K562 (cell line): ENCODE results near the gene SRSF1. TPM values are rescaled to one million over a fixed set of nuclear protein-coding genes. Genes with fewer than 3 reads are reported as not detected.

Experiments used
- ADNP ChIP-seq: fragments of 200-800 bp; sonication (Bioruptor generic); IDR thresholded peaks from 2 replicates; pipeline ENCODE4 v1.6.1; 2016; ENCODE audit warnings: missing genetic modification characterization, missing compliant biosample characterization
- BHLHE40 ChIP-seq: IDR thresholded peaks from 2 replicates; pipeline ENCODE4 v1.6.1; 2011; ENCODE audit warnings: low read length, improper control_type of control experiment
- BRF2 ChIP-seq: IDR thresholded peaks from 3 replicates; pipeline ENCODE4 v1.6.1; 2011; ENCODE audit warnings: borderline replicate concordance, mild to moderate bottlenecking; ENCODE audit not compliant: insufficient read length, insufficient read depth
- CTBP1 ChIP-seq: fragments of 450-650 bp; IDR thresholded peaks from 2 replicates; pipeline ENCODE4 v1.6.1; 2016; ENCODE audit warnings: borderline replicate concordance
- CTCF ChIP-seq, 3 experiments: IDR thresholded peaks in 2 of 3; conservative IDR thresholded peaks in 1 of 3; 2 replicates each; pipeline ENCODE4 v1.5.1; 2011 to 2012; ENCODE audit warnings: low read length in 3 of 3, mild to moderate bottlenecking in 3 of 3, control low read depth in 2 of 3, improper control_type of control experiment in 1 of 3, inconsistent platforms in 1 of 3, low read depth in 1 of 3, mixed read lengths in 1 of 3, moderate library complexity in 1 of 3; ENCODE audit not compliant: insufficient read depth in 2 of 3
- DEAF1 ChIP-seq: fragments of 450-650 bp; formaldehyde crosslinking; IDR thresholded peaks from 2 replicates; pipeline ENCODE4 v1.4.0; 2020; ENCODE audit warnings: mild to moderate bottlenecking, moderate library complexity
- E2F6 ChIP-seq, 2 experiments: IDR thresholded peaks; 2 replicates each; pipeline ENCODE4 v1.6.1; 2011; ENCODE audit warnings: borderline replicate concordance in 1 of 2, control low read depth in 1 of 2, low read depth in 1 of 2, low read length in 1 of 2, mild to moderate bottlenecking in 1 of 2, mixed read lengths in 1 of 2, moderate library complexity in 1 of 2; ENCODE audit not compliant: insufficient read depth in 1 of 2, insufficient read length in 1 of 2, poor library complexity in 1 of 2, severe bottlenecking in 1 of 2; ENCODE audit errors: extremely low read depth in 1 of 2
- HDAC3 ChIP-seq: fragments of 450-650 bp; IDR thresholded peaks from 2 replicates; pipeline ENCODE4 v1.6.1; 2018; ENCODE audit warnings: borderline replicate concordance, mild to moderate bottlenecking, moderate library complexity; ENCODE audit not compliant: partially characterized antibody
- HLTF ChIP-seq: fragments of 450-650 bp; IDR thresholded peaks from 2 replicates; pipeline ENCODE4 v1.6.1; 2016
- HMGN3 ChIP-seq: IDR thresholded peaks from 2 replicates; pipeline ENCODE4 v1.6.1; 2011; ENCODE audit warnings: borderline replicate concordance, low read depth, mild to moderate bottlenecking, mixed read lengths, low read length; ENCODE audit not compliant: insufficient read length; ENCODE audit errors: extremely low read depth
- MNT ChIP-seq, 2 experiments: fragments of 450-650 bp; conservative IDR thresholded peaks; 2 replicates each; pipeline ENCODE4 v1.6.1; 2017; ENCODE audit warnings: mild to moderate bottlenecking in 2 of 2, moderate library complexity in 2 of 2
- MTA1 ChIP-seq: fragments of 450-650 bp; IDR thresholded peaks from 2 replicates; pipeline ENCODE4 v1.6.1; 2017; ENCODE audit warnings: borderline replicate concordance
- RBM25 ChIP-seq: fragments of 200-400 bp; formaldehyde crosslinking; IDR thresholded peaks from 2 replicates; pipeline ENCODE4 v1.6.1; 2018; ENCODE audit warnings: low read length, low read depth, moderate library complexity; ENCODE audit not compliant: severe bottlenecking
- SMC3 ChIP-seq: conservative IDR thresholded peaks from 2 replicates; pipeline ENCODE4 v1.6.1; 2011; ENCODE audit warnings: low read depth, low read length, improper control_type of control experiment; ENCODE audit not compliant: insufficient read depth
- TRIM24 ChIP-seq, 2 experiments: fragments of 450-650 bp; IDR thresholded peaks; 2 replicates each; pipeline ENCODE4 v1.6.1; 2016
- ZC3H8 ChIP-seq: fragments of 450-650 bp; IDR thresholded peaks from 2 replicates; pipeline ENCODE4 v1.6.1; 2017
- ZNF133 ChIP-seq: fragments of 250-450 bp; sonication (Bioruptor Pico); IDR thresholded peaks from 2 replicates; pipeline ENCODE4 v1.4.0; 2020; ENCODE audit warnings: mild to moderate bottlenecking
- polyA plus RNA-seq, 8 experiments: library from polyadenylated mRNA; depleted of rRNA in 4 of 8; stranded (reverse) in 5 of 8; unstranded in 3 of 8; fragments of >200 nt; fragmentation: Nextera tagmentation in 2 of 8; fragmentation: Illumina TruSeq in 1 of 8; extraction: Ambion mirVana in 2 of 8; extraction: Trizol in 1 of 8; gene quantifications; 2 replicates each; pipeline versions ENCODE4 v1.2.1 to v1.2.3, GENCODE V29; 2011 to 2014; ENCODE audit warnings: inconsistent platforms in 1 of 8, missing spikeins in 1 of 8
- total RNA-seq, 7 experiments: library from RNA; depleted of rRNA in 6 of 7; stranded (reverse); fragments of >200 nt in 6 of 7; fragmentation: Illumina TruSeq in 2 of 7; extraction: Trizol in 2 of 7; gene quantifications; 2 replicates each; pipeline versions ENCODE4 v1.2.1 to v1.2.3, GENCODE V29; 2011 to 2021; ENCODE audit warnings: low replicate concordance in 1 of 7

SRSF1 gene
- total and polyA plus RNA-seq, 9 of the 15 experiments (the other 6 are each of a cell fraction or from before 2014, with no cell fraction given) = 77.8 to 559 (median 442) TPM

GRCh38 chr17:57987581-57988300 lies 19.3 kb downstream of the SRSF1 start, which contains the start of gene VEZF1 (continued):
- TF ChIP-seq ZNF133 (CRISPR knock-in tag) = no peak
- TF ChIP-seq MNT (conservative IDR thresholded peaks at IDR 0.05) = peak; percentile 50 to 78; a peak in 2 of 4 replicates
- TF ChIP-seq HMGN3 = peak; percentile 33
- TF ChIP-seq E2F6 (IDR thresholded peaks at IDR 0.05; ENCODE audit: borderline replicate concordance in 1 of 2, extremely low read depth in 1 of 2, insufficient read depth in 1 of 2, insufficient read length in 1 of 2, low read depth in 1 of 2, low read length in 1 of 2, poor library complexity in 1 of 2, severe bottlenecking in 1 of 2) = no peak
- TF ChIP-seq MTA1 = no peak
- no peak for TF ChIP-seq BRF2
- no peak for TF ChIP-seq TRIM24 (IDR thresholded peaks at IDR 0.05)
- TF ChIP-seq ADNP (tag) = no peak
- no peak for TF ChIP-seq HDAC3
- no peak for TF ChIP-seq DEAF1 (CRISPR knock-in tag)
- TF ChIP-seq HLTF = no peak
- peak; percentile 50; the same call in 1 of the 2 replicates for TF ChIP-seq CTBP1
- no peak for TF ChIP-seq SMC3
- no peak for TF ChIP-seq CTCF (IDR thresholded peaks at IDR 0.05 in 2 of 3, conservative IDR thresholded peaks at IDR 0.05 in 1 of 3; ENCODE audit: insufficient read depth in 2 of 3, low read depth in 1 of 3, low read length in 3 of 3)
- TF ChIP-seq RBM25 = no peak
- no peak for TF ChIP-seq BHLHE40
- no peak for TF ChIP-seq ZC3H8
